GM18505 (cell line): ENCODE measurements around the gene POU3F2.

Experiments
- ATAC-seq: cut with Tn5 transposase; IDR thresholded peaks from one replicate; pipeline ENCODE4 v1.9.1; 2021; ENCODE audit not compliant: unreplicated experiment
- POLR2A ChIP-seq: IDR thresholded peaks from 4 replicates; pipeline ENCODE4 v1.6.1; 2011; ENCODE audit warnings: borderline replicate concordance; ENCODE audit not compliant: insufficient read depth, insufficient read length; ENCODE audit errors: extremely low read depth

POU3F2 gene

GRCh38 chr6:98842342-98843180 is 8.2 kb downstream of the POU3F2 start:
- TF ChIP-seq POLR2A: no peak
- ATAC-seq: no peak

GRCh38 chr6:98843271-98844243 is 9.2 kb downstream of the POU3F2 start:
- TF ChIP-seq POLR2A: no peak

GRCh38 chr6:98844244-98845210 is 10.2 kb downstream of the POU3F2 start:
- no peak for ATAC-seq
- no peak for TF ChIP-seq POLR2A

More at GRCh38 chr6:98843271-98844243, 9.2 kb downstream of the POU3F2 start:
- ATAC-seq: no peak

GRCh38 chr6:98845211-98846020 is 11.0 kb downstream of the POU3F2 start:
- no peak for TF ChIP-seq POLR2A
- ATAC-seq: peak; percentile 54

- no peak for TF ChIP-seq POLR2A
- ATAC-seq: no peak
These were observed 11.6 kb downstream of the POU3F2 start for GRCh38 chr6:98846021-98846380.

- no peak for TF ChIP-seq POLR2A
- no peak for ATAC-seq
These were observed 13.0 kb downstream of the POU3F2 start for GRCh38 chr6:98847416-98847778.

GRCh38 chr6:98847779-98848538 is 13.6 kb downstream of the POU3F2 start:
- ATAC-seq: peak; percentile 47
- no peak for TF ChIP-seq POLR2A

GRCh38 chr6:98848539-98849242 is 14.3 kb downstream of the POU3F2 start:
- no peak for TF ChIP-seq POLR2A
- no peak for ATAC-seq

GRCh38 chr6:98864497-98864896 is 30.1 kb downstream of the POU3F2 start:
- TF ChIP-seq POLR2A: no peak

GRCh38 chr6:98871057-98871456 is 36.7 kb downstream of the POU3F2 start:
- no peak for ATAC-seq
- no peak for TF ChIP-seq POLR2A

More at GRCh38 chr6:98864497-98864896, 30.1 kb downstream of the POU3F2 start:
- ATAC-seq: no peak

GRCh38 chr6:98871821-98872220 is 37.4 kb downstream of the POU3F2 start:
- ATAC-seq: no peak
- no peak for TF ChIP-seq POLR2A

GRCh38 chr6:98875375-98875774 is 41.0 kb downstream of the POU3F2 start:
- no peak for TF ChIP-seq POLR2A
- ATAC-seq: no peak
